ENCODE results near the gene ADARB1. TPM values are rescaled to one million over a fixed set of nuclear protein-coding genes. Genes with fewer than 3 reads are reported as not detected.

The ADARB1 gene
- total and polyA plus RNA-seq, 2 experiments from 2014 or later, result 4.8 to 14.8 TPM

DNA sequence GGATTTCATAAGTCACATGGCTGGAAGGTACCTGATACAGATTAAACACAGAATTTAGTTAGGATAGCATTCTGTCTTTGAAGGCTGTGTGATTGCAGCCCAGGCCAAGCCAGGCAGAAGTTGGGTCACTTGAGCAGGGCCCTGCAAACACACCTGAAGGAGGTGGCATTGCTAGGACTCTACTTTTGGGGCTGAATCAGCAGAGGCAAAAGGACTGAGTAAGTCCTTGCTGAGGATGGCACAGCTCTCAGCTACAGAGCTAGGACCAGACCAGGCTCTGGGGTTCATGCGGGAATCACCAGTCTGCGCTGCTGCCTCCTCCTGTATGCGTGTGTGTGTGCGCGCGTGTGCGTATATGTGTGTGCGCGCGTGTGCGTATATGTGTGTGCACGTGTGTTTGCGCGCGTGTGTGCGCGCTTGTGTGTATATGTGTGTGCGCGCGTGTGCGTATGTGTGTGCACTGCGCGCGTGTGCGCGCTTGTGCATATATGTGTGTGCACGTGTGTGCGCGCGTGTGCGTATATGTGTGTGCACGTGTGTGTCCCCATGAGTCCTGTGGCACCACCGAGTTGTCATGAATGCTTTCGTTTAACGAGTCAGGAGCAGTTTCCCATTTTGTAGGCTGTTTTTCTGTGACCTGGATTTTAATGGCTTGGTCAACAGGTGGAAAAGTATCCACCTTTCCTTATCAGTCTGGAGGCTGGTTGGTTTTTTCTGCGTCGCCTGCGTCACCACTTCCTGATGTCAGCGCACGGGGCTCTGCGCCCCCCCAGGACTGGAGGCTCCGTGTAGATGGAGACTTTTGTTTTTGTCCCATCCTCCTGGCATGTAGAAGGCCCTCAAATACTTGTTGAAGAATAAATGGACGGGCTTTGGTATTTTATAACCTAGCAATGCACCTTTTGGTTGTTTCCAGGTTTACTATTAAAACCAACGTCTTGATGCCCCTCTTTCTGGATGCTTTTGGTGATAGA, 34.7 kb downstream of the ADARB1 start:
- H3K4me1 Mint-ChIP-seq, result no peaks in the 10 kb centered on the region; the same call in 2 of the 3 replicates
- H3K79me2 ChIP-seq (replicated peaks; ENCODE audit: insufficient read depth), result peaks cover 5% of the 10 kb centered on the region

More for the DNA sequence above, 34.7 kb downstream of the ADARB1 start:
- Mint-ChIP-seq H3K27me3 (ENCODE audit: insufficient read depth, low read depth, poor library complexity) (peaks cover 1% of the 10 kb centered on the region), H3K9me3 (no peaks in the 10 kb centered on the region), H3K4me3 (no peak overlapping the region), H3K36me3 (ENCODE audit: low read depth) (no peaks in the 10 kb centered on the region), H3K27ac (no peak overlapping the region)
- H2AFZ ChIP-seq, result no peak overlapping the region
- H3K4me3 ChIP-seq, result no peak overlapping the region
- H3K4me1 ChIP-seq (ENCODE audit: insufficient read depth), result no peaks in the 10 kb centered on the region
- no peaks in the 10 kb centered on the region for H3F3A ChIP-seq (replicated peaks; ENCODE audit: low read depth)
- TF ChIP-seq STAT1 (IDR thresholded peaks at IDR 0.05; ENCODE audit: unreplicated experiment), result no peak
- TF ChIP-seq, protein P1, sequence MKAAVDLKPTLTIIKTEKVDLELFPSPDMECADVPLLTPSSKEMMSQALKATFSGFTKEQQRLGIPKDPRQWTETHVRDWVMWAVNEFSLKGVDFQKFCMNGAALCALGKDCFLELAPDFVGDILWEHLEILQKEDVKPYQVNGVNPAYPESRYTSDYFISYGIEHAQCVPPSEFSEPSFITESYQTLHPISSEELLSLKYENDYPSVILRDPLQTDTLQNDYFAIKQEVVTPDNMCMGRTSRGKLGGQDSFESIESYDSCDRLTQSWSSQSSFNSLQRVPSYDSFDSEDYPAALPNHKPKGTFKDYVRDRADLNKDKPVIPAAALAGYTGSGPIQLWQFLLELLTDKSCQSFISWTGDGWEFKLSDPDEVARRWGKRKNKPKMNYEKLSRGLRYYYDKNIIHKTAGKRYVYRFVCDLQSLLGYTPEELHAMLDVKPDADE (IDR thresholded peaks at IDR 0.05), result no peak
- TF ChIP-seq, protein P2, sequence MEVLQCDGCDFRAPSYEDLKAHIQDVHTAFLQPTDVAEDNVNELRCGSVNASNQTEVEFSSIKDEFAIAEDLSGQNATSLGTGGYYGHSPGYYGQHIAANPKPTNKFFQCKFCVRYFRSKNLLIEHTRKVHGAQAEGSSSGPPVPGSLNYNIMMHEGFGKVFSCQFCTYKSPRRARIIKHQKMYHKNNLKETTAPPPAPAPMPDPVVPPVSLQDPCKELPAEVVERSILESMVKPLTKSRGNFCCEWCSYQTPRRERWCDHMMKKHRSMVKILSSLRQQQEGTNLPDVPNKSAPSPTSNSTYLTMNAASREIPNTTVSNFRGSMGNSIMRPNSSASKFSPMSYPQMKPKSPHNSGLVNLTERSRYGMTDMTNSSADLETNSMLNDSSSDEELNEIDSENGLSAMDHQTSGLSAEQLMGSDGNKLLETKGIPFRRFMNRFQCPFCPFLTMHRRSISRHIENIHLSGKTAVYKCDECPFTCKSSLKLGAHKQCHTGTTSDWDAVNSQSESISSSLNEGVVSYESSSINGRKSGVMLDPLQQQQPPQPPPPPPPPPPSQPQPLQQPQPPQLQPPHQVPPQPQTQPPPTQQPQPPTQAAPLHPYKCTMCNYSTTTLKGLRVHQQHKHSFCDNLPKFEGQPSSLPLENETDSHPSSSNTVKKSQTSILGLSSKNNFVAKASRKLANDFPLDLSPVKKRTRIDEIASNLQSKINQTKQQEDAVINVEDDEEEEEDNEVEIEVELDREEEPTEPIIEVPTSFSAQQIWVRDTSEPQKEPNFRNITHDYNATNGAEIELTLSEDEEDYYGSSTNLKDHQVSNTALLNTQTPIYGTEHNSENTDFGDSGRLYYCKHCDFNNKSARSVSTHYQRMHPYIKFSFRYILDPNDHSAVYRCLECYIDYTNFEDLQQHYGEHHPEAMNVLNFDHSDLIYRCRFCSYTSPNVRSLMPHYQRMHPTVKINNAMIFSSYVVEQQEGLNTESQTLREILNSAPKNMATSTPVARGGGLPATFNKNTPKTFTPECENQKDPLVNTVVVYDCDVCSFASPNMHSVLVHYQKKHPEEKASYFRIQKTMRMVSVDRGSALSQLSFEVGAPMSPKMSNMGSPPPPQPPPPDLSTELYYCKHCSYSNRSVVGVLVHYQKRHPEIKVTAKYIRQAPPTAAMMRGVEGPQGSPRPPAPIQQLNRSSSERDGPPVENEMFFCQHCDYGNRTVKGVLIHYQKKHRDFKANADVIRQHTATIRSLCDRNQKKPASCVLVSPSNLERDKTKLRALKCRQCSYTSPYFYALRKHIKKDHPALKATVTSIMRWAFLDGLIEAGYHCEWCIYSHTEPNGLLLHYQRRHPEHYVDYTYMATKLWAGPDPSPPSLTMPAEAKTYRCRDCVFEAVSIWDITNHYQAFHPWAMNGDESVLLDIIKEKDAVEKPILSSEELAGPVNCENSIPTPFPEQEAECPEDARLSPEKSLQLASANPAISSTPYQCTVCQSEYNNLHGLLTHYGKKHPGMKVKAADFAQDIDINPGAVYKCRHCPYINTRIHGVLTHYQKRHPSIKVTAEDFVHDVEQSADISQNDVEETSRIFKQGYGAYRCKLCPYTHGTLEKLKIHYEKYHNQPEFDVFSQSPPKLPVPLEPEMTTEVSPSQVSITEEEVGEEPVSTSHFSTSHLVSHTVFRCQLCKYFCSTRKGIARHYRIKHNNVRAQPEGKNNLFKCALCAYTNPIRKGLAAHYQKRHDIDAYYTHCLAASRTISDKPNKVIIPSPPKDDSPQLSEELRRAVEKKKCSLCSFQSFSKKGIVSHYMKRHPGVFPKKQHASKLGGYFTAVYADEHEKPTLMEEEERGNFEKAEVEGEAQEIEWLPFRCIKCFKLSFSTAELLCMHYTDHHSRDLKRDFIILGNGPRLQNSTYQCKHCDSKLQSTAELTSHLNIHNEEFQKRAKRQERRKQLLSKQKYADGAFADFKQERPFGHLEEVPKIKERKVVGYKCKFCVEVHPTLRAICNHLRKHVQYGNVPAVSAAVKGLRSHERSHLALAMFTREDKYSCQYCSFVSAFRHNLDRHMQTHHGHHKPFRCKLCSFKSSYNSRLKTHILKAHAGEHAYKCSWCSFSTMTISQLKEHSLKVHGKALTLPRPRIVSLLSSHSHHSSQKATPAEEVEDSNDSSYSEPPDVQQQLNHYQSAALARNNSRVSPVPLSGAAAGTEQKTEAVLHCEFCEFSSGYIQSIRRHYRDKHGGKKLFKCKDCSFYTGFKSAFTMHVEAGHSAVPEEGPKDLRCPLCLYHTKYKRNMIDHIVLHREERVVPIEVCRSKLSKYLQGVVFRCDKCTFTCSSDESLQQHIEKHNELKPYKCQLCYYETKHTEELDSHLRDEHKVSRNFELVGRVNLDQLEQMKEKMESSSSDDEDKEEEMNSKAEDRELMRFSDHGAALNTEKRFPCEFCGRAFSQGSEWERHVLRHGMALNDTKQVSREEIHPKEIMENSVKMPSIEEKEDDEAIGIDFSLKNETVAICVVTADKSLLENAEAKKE (CRISPR knock-in tag; IDR thresholded peaks at IDR 0.05), result no peak
- no peak for TF ChIP-seq CREB1 (CRISPR knock-in tag; IDR thresholded peaks at IDR 0.05; ENCODE audit: low read depth)
- no peak for TF ChIP-seq ZNF331 (CRISPR knock-in tag; IDR thresholded peaks at IDR 0.05; ENCODE audit: low read depth)
- TF ChIP-seq EZH2phosphoT487 (IDR thresholded peaks at IDR 0.05; ENCODE audit: unreplicated experiment), result no peak
- TF ChIP-seq, protein P3, sequence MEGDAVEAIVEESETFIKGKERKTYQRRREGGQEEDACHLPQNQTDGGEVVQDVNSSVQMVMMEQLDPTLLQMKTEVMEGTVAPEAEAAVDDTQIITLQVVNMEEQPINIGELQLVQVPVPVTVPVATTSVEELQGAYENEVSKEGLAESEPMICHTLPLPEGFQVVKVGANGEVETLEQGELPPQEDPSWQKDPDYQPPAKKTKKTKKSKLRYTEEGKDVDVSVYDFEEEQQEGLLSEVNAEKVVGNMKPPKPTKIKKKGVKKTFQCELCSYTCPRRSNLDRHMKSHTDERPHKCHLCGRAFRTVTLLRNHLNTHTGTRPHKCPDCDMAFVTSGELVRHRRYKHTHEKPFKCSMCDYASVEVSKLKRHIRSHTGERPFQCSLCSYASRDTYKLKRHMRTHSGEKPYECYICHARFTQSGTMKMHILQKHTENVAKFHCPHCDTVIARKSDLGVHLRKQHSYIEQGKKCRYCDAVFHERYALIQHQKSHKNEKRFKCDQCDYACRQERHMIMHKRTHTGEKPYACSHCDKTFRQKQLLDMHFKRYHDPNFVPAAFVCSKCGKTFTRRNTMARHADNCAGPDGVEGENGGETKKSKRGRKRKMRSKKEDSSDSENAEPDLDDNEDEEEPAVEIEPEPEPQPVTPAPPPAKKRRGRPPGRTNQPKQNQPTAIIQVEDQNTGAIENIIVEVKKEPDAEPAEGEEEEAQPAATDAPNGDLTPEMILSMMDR (conservative IDR thresholded peaks at IDR 0.05; ENCODE audit: low read depth in 2 of 2), result no peak
- no peak for TF ChIP-seq ZNF114 (CRISPR knock-in tag; IDR thresholded peaks at IDR 0.05)
- TF ChIP-seq, protein P4, sequence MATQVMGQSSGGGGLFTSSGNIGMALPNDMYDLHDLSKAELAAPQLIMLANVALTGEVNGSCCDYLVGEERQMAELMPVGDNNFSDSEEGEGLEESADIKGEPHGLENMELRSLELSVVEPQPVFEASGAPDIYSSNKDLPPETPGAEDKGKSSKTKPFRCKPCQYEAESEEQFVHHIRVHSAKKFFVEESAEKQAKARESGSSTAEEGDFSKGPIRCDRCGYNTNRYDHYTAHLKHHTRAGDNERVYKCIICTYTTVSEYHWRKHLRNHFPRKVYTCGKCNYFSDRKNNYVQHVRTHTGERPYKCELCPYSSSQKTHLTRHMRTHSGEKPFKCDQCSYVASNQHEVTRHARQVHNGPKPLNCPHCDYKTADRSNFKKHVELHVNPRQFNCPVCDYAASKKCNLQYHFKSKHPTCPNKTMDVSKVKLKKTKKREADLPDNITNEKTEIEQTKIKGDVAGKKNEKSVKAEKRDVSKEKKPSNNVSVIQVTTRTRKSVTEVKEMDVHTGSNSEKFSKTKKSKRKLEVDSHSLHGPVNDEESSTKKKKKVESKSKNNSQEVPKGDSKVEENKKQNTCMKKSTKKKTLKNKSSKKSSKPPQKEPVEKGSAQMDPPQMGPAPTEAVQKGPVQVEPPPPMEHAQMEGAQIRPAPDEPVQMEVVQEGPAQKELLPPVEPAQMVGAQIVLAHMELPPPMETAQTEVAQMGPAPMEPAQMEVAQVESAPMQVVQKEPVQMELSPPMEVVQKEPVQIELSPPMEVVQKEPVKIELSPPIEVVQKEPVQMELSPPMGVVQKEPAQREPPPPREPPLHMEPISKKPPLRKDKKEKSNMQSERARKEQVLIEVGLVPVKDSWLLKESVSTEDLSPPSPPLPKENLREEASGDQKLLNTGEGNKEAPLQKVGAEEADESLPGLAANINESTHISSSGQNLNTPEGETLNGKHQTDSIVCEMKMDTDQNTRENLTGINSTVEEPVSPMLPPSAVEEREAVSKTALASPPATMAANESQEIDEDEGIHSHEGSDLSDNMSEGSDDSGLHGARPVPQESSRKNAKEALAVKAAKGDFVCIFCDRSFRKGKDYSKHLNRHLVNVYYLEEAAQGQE (IDR thresholded peaks at IDR 0.05; ENCODE audit: unreplicated experiment), result no peak
- TF ChIP-seq JUNB (IDR thresholded peaks at IDR 0.05; ENCODE audit: unreplicated experiment), result no peak
- no peak for TF ChIP-seq POLR2AphosphoS5 (IDR thresholded peaks at IDR 0.05; ENCODE audit: low read depth)
- ATAC-seq (no peak), DNase-seq (ENCODE audit: low spot score) (no peak)
- no peaks in the 10 kb centered on the region for H3K27me3 ChIP-seq (ENCODE audit: insufficient read depth)
- H3K4me2 ChIP-seq, result no peak overlapping the region
- H3K36me3 ChIP-seq (ENCODE audit: insufficient read depth), result no peaks in the 10 kb centered on the region
- no peaks in the 10 kb centered on the region for H3K9me2 ChIP-seq (ENCODE audit: insufficient read depth)
- no peaks in the 10 kb centered on the region; the same call in none of the 2 replicates for H4K20me1 ChIP-seq (replicated peaks; ENCODE audit: insufficient read depth)
- H3K27ac ChIP-seq (ENCODE audit: low read depth), result no peak overlapping the region
